SK-N-SH (cell line): Measurements from ENCODE around the gene KRT71. TPM values are rescaled to one million over a fixed set of nuclear protein-coding genes. Genes with fewer than 3 reads are reported as not detected.

Experiments
- CTCF ChIA-PET: fragments of 300-600, 350-600 bp; formaldehyde crosslinking; extraction: SDS; loops from one replicate; lab custom pipeline; 2021; lab: Yijun Ruan, JAX
- POLR2A ChIA-PET: fragments of 350-600 bp; sonication (Branson Sonifier 250); formaldehyde crosslinking; extraction: SDS; loops from one replicate; lab custom pipeline; 2020; ENCODE audit warnings: antibody characterized with exemption, inconsistent platforms; lab: Yijun Ruan, JAX
- DNase-seq: peaks from one replicate; pipeline ENCODE4 v3.0.0; 2012
- H2AFZ ChIP-seq: fragments of 200-600 bp; sonication (generic); 2 replicates; pipeline ENCODE4 v1.8.1; 2016; ENCODE audit warnings: antibody characterized with exemption, mild to moderate bottlenecking, low read depth
- H3F3A ChIP-seq: fragments of 200-600 bp; sonication (generic); replicated peaks from 2 replicates; pipeline ENCODE3; 2016; ENCODE audit warnings: antibody characterized with exemption, mild to moderate bottlenecking; ENCODE audit not compliant: insufficient read depth
- H3K27ac ChIP-seq, 2 experiments: fragments of 200-500 bp in 1 of 2; fragments of 200-600 bp in 1 of 2; sonication (Bioruptor generic) in 1 of 2; sonication (generic), shearing (Covaris generic) in 1 of 2; 2 replicates each; pipeline versions ENCODE4 v1.5.1 to v1.6.1; 2014 to 2016; ENCODE audit warnings: low read depth in 2 of 2, inconsistent platforms in 1 of 2, low read length in 1 of 2, mild to moderate bottlenecking in 1 of 2, mixed read lengths in 1 of 2
- H3K27me3 ChIP-seq: fragments of 200-600 bp; sonication (generic), shearing (Covaris generic); 2 replicates; pipeline ENCODE4 v1.6.1; 2016; ENCODE audit warnings: mixed run types; ENCODE audit not compliant: insufficient read depth
- H3K36me3 ChIP-seq, 2 experiments: fragments of 200-500 bp in 1 of 2; fragments of 200-600 bp in 1 of 2; sonication (Bioruptor generic) in 1 of 2; sonication (generic) in 1 of 2; replicated peaks in 1 of 2; 2 replicates each; pipeline versions ENCODE3 to v1.5.1; 2014 to 2016; ENCODE audit warnings: low read length in 1 of 2, mild to moderate bottlenecking in 1 of 2; ENCODE audit not compliant: insufficient read depth in 2 of 2, control insufficient read depth in 1 of 2
- H3K4me1 ChIP-seq, 2 experiments: fragments of 200-500 bp in 1 of 2; fragments of 200-600 bp in 1 of 2; sonication (Bioruptor generic) in 1 of 2; sonication (generic), shearing (Covaris generic) in 1 of 2; 2 replicates each; pipeline versions ENCODE4 v1.5.1 to v1.6.1; 2014 to 2016; ENCODE audit warnings: low read depth in 1 of 2, low read length in 1 of 2, mixed run types in 1 of 2; ENCODE audit not compliant: insufficient read depth in 2 of 2, control insufficient read depth in 1 of 2
- H3K4me2 ChIP-seq: fragments of 200-600 bp; sonication (generic), shearing (Covaris generic); 2 replicates; pipeline ENCODE4 v1.6.1; 2017; ENCODE audit warnings: mixed run types
- H3K4me3 ChIP-seq, 2 experiments: fragments of 200-500 bp in 1 of 2; fragments of 200-600 bp in 1 of 2; sonication (Bioruptor generic) in 1 of 2; sonication (generic), shearing (Covaris generic) in 1 of 2; 2 replicates each; pipeline versions ENCODE4 v1.5.1 to v1.8.1; 2014 to 2016; ENCODE audit warnings: low read depth in 2 of 2, inconsistent platforms in 1 of 2, low read length in 1 of 2, mild to moderate bottlenecking in 1 of 2, mixed read lengths in 1 of 2, moderate library complexity in 1 of 2
- H3K79me2 ChIP-seq: fragments of 200-600 bp; sonication (generic); 2 replicates; pipeline ENCODE4 v1.8.1; 2017; ENCODE audit warnings: mild to moderate bottlenecking; ENCODE audit not compliant: insufficient read depth
- H3K9ac ChIP-seq: fragments of 200-600 bp; sonication (generic); 2 replicates; pipeline ENCODE4 v1.6.1; 2017; ENCODE audit warnings: mixed run types
- H3K9me2 ChIP-seq: fragments of 200-600 bp; sonication (generic); 2 replicates; pipeline ENCODE4 v1.6.1; 2017; ENCODE audit warnings: mixed run types
- H3K9me3 ChIP-seq: fragments of 200-600 bp; sonication (generic); 2 replicates; pipeline ENCODE4 v1.6.1; 2017; ENCODE audit warnings: mixed run types, mild to moderate bottlenecking, moderate library complexity
- H4K20me1 ChIP-seq: fragments of 200-600 bp; sonication (generic); 2 replicates; pipeline ENCODE4 v1.6.1; 2017; ENCODE audit warnings: mild to moderate bottlenecking, mixed run types; ENCODE audit not compliant: insufficient read depth
- CHD2 ChIP-seq: fragments of 150-350 bp; IDR thresholded peaks from 2 replicates; pipeline ENCODE4 v1.6.1; 2018; ENCODE audit warnings: low read length; ENCODE audit not compliant: partially characterized antibody
- ELF1 ChIP-seq: IDR thresholded peaks from 2 replicates; pipeline ENCODE4 v1.4.0; 2012
- GATA2 ChIP-seq: sonication (generic); formaldehyde crosslinking; IDR thresholded peaks from 2 replicates; pipeline ENCODE4 v1.5.0; 2020; ENCODE audit warnings: mild to moderate bottlenecking, missing genetic modification reagents
- JUND ChIP-seq: IDR thresholded peaks from 2 replicates; pipeline ENCODE4 v1.4.0; 2012
- MAX ChIP-seq: IDR thresholded peaks from 2 replicates; pipeline ENCODE4 v1.4.0; 2012; ENCODE audit warnings: low read depth
- MEF2A ChIP-seq: IDR thresholded peaks from 2 replicates; pipeline ENCODE4 v1.4.0; 2012; ENCODE audit warnings: low read depth, borderline replicate concordance
- MXI1 ChIP-seq: IDR thresholded peaks from 2 replicates; pipeline ENCODE4 v1.6.1; 2012; ENCODE audit warnings: mild to moderate bottlenecking, low read depth, low read length, improper control_type of control experiment
- PBX3 ChIP-seq: IDR thresholded peaks from 2 replicates; pipeline ENCODE4; 2012
- SIN3A ChIP-seq: IDR thresholded peaks from 2 replicates; pipeline ENCODE4 v1.6.1; 2012; ENCODE audit warnings: low read depth, mild to moderate bottlenecking, low read length, moderate library complexity, borderline replicate concordance
- TAF1 ChIP-seq: IDR thresholded peaks from 2 replicates; pipeline ENCODE4 v1.6.1; 2012; ENCODE audit warnings: low read depth, mild to moderate bottlenecking, low read length, moderate library complexity, borderline replicate concordance
- TEAD4 ChIP-seq: IDR thresholded peaks from 2 replicates; pipeline ENCODE4 v1.4.0; 2012; ENCODE audit warnings: mild to moderate bottlenecking, borderline replicate concordance; ENCODE audit not compliant: insufficient read depth
- USF2 ChIP-seq: fragments of 150-350 bp; IDR thresholded peaks from 2 replicates; pipeline ENCODE4 v1.6.1; 2017; ENCODE audit warnings: antibody characterized with exemption, low read length, low read depth, borderline replicate concordance
- ZBTB33 ChIP-seq: IDR thresholded peaks from 2 replicates; pipeline ENCODE4 v1.4.0; 2012; ENCODE audit warnings: low read depth, borderline replicate concordance
- WGBS: methylation state at CpG from one replicate; pipeline ENCODE4 v1.1.6; 2017; ENCODE audit warnings: low lambda C conversion rate; 5-methylcytosine and 5-hydroxymethylcytosine counted together
- polyA plus RNA-seq, 3 experiments: library from polyadenylated mRNA; depleted of rRNA; stranded (reverse); fragments of >200 nt; gene quantifications; 2 replicates each; pipeline ENCODE4 v1.2.3, GENCODE V29; 2012

Gene KRT71
- polyA plus RNA-seq, 1 of the 3 experiments (the other 2 are of a cell fraction): not detected

GRCh38 chr12:52513736-52514135, 39.2 kb downstream of the KRT71 start:
- no peaks in the 10 kb centered on the region for H3K9me3 ChIP-seq
- no peak overlapping the region for H3K9ac ChIP-seq
- no peak overlapping the region for H3K27ac ChIP-seq
- DNase-seq: no peak
- ChIA-PET POLR2A (no interaction called here), CTCF (interaction anchor here (0.8 to 1.6 kb wide), 3 partner anchors 11 to 371 kb away, joined by 3 to 4 read pairs (median 3); no protein-coding TSS in a partner anchor)
- no peak overlapping the region for H3K4me2 ChIP-seq
- WGBS: 39% methylated on average over 6 of the region's 6 CpGs
- H3K27me3 ChIP-seq: peaks cover 18% of the 10 kb centered on the region; the same call in 1 of the 2 replicates
- no peak for TF ChIP-seq USF2
- TF ChIP-seq ZBTB33: no peak
- TF ChIP-seq MEF2A: no peak
- no peak for TF ChIP-seq PBX3
- TF ChIP-seq MAX: no peak
- no peak for TF ChIP-seq GATA2 (CRISPR knock-in tag)
- no peaks in the 10 kb centered on the region for H3K9me2 ChIP-seq
- H3K79me2 ChIP-seq: no peaks in the 10 kb centered on the region
- H3K4me1 ChIP-seq: no peaks in the 10 kb centered on the region
- H3K36me3 ChIP-seq: no peaks in the 10 kb centered on the region
- no peaks in the 10 kb centered on the region for H3F3A ChIP-seq
- no peak overlapping the region for H3K4me3 ChIP-seq
- H2AFZ ChIP-seq: no peak overlapping the region
- no peaks in the 10 kb centered on the region for H4K20me1 ChIP-seq

GRCh38 chr12:52508211-52508610, 44.7 kb downstream of the KRT71 start:
- H3F3A ChIP-seq: no peaks in the 10 kb centered on the region
- TF ChIP-seq MEF2A (no peak), ZBTB33 (no peak), SIN3A (no peak), MXI1 (no peak), TEAD4 (no peak), ELF1 (no peak), TAF1 (no peak), CHD2 (no peak), USF2 (no peak), JUND (no peak)
- TF ChIP-seq, all 33 proteins: peak for 0
- Histone ChIP-seq H2AFZ (no peak overlapping the region), H3K27me3 (peaks cover 5% of the 10 kb centered on the region; the same call in 1 of the 2 replicates), H3K79me2 (no peaks in the 10 kb centered on the region), H3K9me3 (0 out of 2 replicates have a peak, but pooled peaks cover 3% of the 10 kb centered on the region), H4K20me1 (no peaks in the 10 kb centered on the region), H3K4me3 (no peak overlapping the region), H3K27ac (no peak overlapping the region), H3K9ac (no peak overlapping the region), H3K4me1 (no peaks in the 10 kb centered on the region), H3K4me2 (no peak overlapping the region), H3K9me2 (no peaks in the 10 kb centered on the region), H3K36me3 (no peaks in the 10 kb centered on the region)
- WGBS: 21% methylated on average over 5 of the region's 5 CpGs
- CTCF ChIA-PET: interaction anchor here (1.0 to 2.6 kb wide), 6 partner anchors 10 to 473 kb away, joined by 3 to 15 read pairs (median 4); no protein-coding TSS in a partner anchor
- no peak for DNase-seq
- POLR2A ChIA-PET: no interaction called here
